OCI-LY1 (cell line): ENCODE data around the gene LTBP2.

Experiments used
- H2AFZ ChIP-seq: fragments of 200-600 bp; sonication (generic), shearing (Covaris generic); 2 replicates; pipeline ENCODE4 v1.6.0; 2014; ENCODE audit warnings: antibody characterized with exemption, mild to moderate bottlenecking, low read length
- H3F3A ChIP-seq: fragments of 200-600 bp; sonication (generic), shearing (Covaris generic); 2 replicates; pipeline ENCODE4 v1.6.0; 2014; ENCODE audit warnings: mild to moderate bottlenecking, antibody characterized with exemption, low read length, moderate library complexity; ENCODE audit not compliant: insufficient read depth
- H3K27ac ChIP-seq: fragments of 200-600 bp; sonication (generic); 2 replicates; pipeline ENCODE4 v1.5.1; 2014; ENCODE audit warnings: low read length, mixed run types, mild to moderate bottlenecking, low read depth; ENCODE audit not compliant: poor library complexity, severe bottlenecking
- H3K27me3 ChIP-seq: fragments of 200-600 bp; sonication (generic); 2 replicates; pipeline ENCODE4 v1.6.0; 2014; ENCODE audit warnings: antibody characterized with exemption, mild to moderate bottlenecking, low read length, moderate library complexity; ENCODE audit not compliant: insufficient read depth
- H3K36me3 ChIP-seq: fragments of 200-600 bp; sonication (generic); 2 replicates; pipeline ENCODE4 v1.6.1; 2014; ENCODE audit warnings: mild to moderate bottlenecking, antibody characterized with exemption, low read length, moderate library complexity, mixed read lengths; ENCODE audit not compliant: insufficient read depth
- H3K4me1 ChIP-seq: fragments of 200-600 bp; sonication (generic); 2 replicates; pipeline ENCODE4 v1.5.1; 2014; ENCODE audit warnings: mild to moderate bottlenecking, low read length, moderate library complexity; ENCODE audit not compliant: insufficient read depth, severe bottlenecking
- H3K4me2 ChIP-seq: fragments of 200-600 bp; sonication (generic), shearing (Covaris generic); 2 replicates; pipeline ENCODE4 v1.6.1; 2014; ENCODE audit warnings: low read length
- H3K4me3 ChIP-seq: fragments of 200-600 bp; sonication (generic); 2 replicates; pipeline ENCODE4 v1.5.1; 2014; ENCODE audit warnings: low read length, low read depth, mild to moderate bottlenecking, mixed read lengths; ENCODE audit not compliant: poor library complexity, severe bottlenecking
- H3K79me2 ChIP-seq: fragments of 200-600 bp; shearing (Covaris generic); 2 replicates; pipeline ENCODE4 v1.6.1; 2016; ENCODE audit warnings: mixed run types, low read length, mixed read lengths; ENCODE audit not compliant: insufficient read depth
- H3K9ac ChIP-seq: fragments of 200-600 bp; sonication (generic), shearing (Covaris generic); 2 replicates; pipeline ENCODE4 v1.6.1; 2014; ENCODE audit warnings: mild to moderate bottlenecking, low read length, mixed read lengths
- H3K9me2 ChIP-seq: fragments of 200-600 bp; sonication (generic), shearing (Covaris generic); 2 replicates; pipeline ENCODE4 v1.6.1; 2014; ENCODE audit warnings: low read depth, mild to moderate bottlenecking, low read length, mixed read lengths
- H3K9me3 ChIP-seq: fragments of 200-600 bp; shearing (Covaris generic); 2 replicates; pipeline ENCODE4 v1.6.1; 2014; ENCODE audit warnings: low read length, mixed read lengths
- H4K20me1 ChIP-seq: fragments of 200-600 bp; sonication (generic), shearing (Covaris generic); 2 replicates; pipeline ENCODE4 v1.6.0; 2016; ENCODE audit warnings: mild to moderate bottlenecking, low read length; ENCODE audit not compliant: insufficient read depth
- CTCF ChIP-seq: fragments of 200-600 bp; sonication (generic), shearing (Covaris generic); IDR thresholded peaks from 2 replicates; pipeline ENCODE4 v1.5.1; 2017; ENCODE audit warnings: mild to moderate bottlenecking, antibody characterized with exemption, low read length, moderate library complexity, mixed read lengths
- EZH2 ChIP-seq: fragments of 200-600 bp; sonication (generic), shearing (Covaris generic); IDR thresholded peaks from 2 replicates; pipeline ENCODE4 v1.8.0; 2017; ENCODE audit warnings: borderline replicate concordance, mixed run types, mild to moderate bottlenecking, antibody characterized with exemption, low read length, moderate library complexity, mixed read lengths

The LTBP2 gene

GRCh38 chr14:74638966-74639365 is 26.9 kb upstream of the LTBP2 start:
- H3K9me3 ChIP-seq = no peaks in the 10 kb centered on the region
- H3K4me1 ChIP-seq = no peaks in the 10 kb centered on the region
- no peaks in the 10 kb centered on the region for H4K20me1 ChIP-seq
- no peak overlapping the region for H3K4me3 ChIP-seq
- H2AFZ ChIP-seq = no peak overlapping the region
- no peak overlapping the region for H3K9ac ChIP-seq
- no peaks in the 10 kb centered on the region for H3K9me2 ChIP-seq
- H3K4me2 ChIP-seq = no peak overlapping the region
- H3K36me3 ChIP-seq = no peaks in the 10 kb centered on the region
- no peak for TF ChIP-seq CTCF
- TF ChIP-seq EZH2 = no peak
- no peaks in the 10 kb centered on the region for H3K79me2 ChIP-seq
- no peak overlapping the region for H3K27ac ChIP-seq
- no peaks in the 10 kb centered on the region for H3F3A ChIP-seq
- H3K27me3 ChIP-seq = peaks cover 6% of the 10 kb centered on the region; the same call in 1 of the 2 replicates

GRCh38 chr14:74638066-74638465 is 26.0 kb upstream of the LTBP2 start:
- Histone ChIP-seq H3F3A (no peaks in the 10 kb centered on the region), H3K9ac (no peak overlapping the region), H3K4me3 (no peak overlapping the region), H3K79me2 (no peaks in the 10 kb centered on the region), H3K9me3 (no peaks in the 10 kb centered on the region), H4K20me1 (no peaks in the 10 kb centered on the region), H3K9me2 (no peaks in the 10 kb centered on the region), H3K27me3 (peaks cover 6% of the 10 kb centered on the region; the same call in 1 of the 2 replicates), H2AFZ (no peak overlapping the region), H3K4me2 (no peak overlapping the region), H3K27ac (no peak overlapping the region), H3K36me3 (no peaks in the 10 kb centered on the region), H3K4me1 (no peaks in the 10 kb centered on the region)
- no peak for TF ChIP-seq CTCF
- TF ChIP-seq EZH2 = no peak

DNA sequence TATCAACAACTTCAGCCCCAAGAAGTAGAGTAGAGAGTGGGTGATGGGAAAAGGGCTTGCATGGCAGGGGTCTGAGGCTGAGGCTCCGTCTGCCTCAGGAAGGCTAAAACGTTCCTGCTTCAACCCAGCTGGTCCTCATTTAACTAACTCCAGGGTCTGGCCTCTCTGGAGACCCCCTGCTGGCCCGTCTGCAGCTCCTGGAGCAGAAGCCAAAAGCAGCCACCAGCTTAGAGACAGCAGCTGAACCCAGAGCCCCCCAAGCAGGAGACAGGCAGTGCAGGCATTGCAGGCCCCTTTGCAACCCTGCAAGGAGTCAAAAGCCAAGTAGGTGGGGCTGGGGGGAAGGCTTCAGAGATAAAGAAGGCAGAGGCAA is 25.1 kb upstream of the LTBP2 start:
- Histone ChIP-seq H3K36me3 (no peaks in the 10 kb centered on the region), H3K9me3 (no peaks in the 10 kb centered on the region), H3K79me2 (no peaks in the 10 kb centered on the region), H3K4me2 (no peak overlapping the region), H3K4me1 (no peaks in the 10 kb centered on the region), H2AFZ (no peak overlapping the region), H4K20me1 (no peaks in the 10 kb centered on the region), H3K27ac (no peak overlapping the region), H3K27me3 (peaks cover 6% of the 10 kb centered on the region; the same call in 1 of the 2 replicates), H3F3A (no peaks in the 10 kb centered on the region), H3K9ac (no peak overlapping the region), H3K4me3 (no peak overlapping the region), H3K9me2 (no peaks in the 10 kb centered on the region)
- TF ChIP-seq EZH2 = no peak
- no peak for TF ChIP-seq CTCF
